Tibial nerve (tissue), 4 donors: ENCODE results near the gene ABTB1. TPM values are rescaled to one million over a fixed set of nuclear protein-coding genes. Genes with fewer than 3 reads are reported as not detected.

Experiments used
- DNase-seq, 2 donors: peaks; one replicate each; pipeline ENCODE4 v3.0.0-alpha.2; 2019; ENCODE audit warnings: low spot score in 2 of 2
- H3K27ac ChIP-seq, 4 donors: fragments of 200-600 bp; sonication (generic) in 3 of 4; one replicate each; pipeline ENCODE4 v1.5.1; 2017 to 2019; ENCODE audit warnings: mild to moderate bottlenecking in 1 of 4
- H3K27me3 ChIP-seq, 2 donors: fragments of 200-600 bp; sonication (generic) in 1 of 2; one replicate each; pipeline versions ENCODE4 v1.5.1 to v1.6.0; 2017 to 2019
- H3K36me3 ChIP-seq, 3 donors: fragments of 200-600 bp; sonication (generic); one replicate each; pipeline ENCODE4 v1.5.1; 2018 to 2019
- H3K4me1 ChIP-seq, 4 donors: fragments of 200-600 bp; sonication (generic) in 3 of 4; one replicate each; pipeline ENCODE4 v1.5.1; 2017 to 2019
- H3K4me3 ChIP-seq, 4 donors: fragments of 200-600 bp; sonication (generic) in 3 of 4; one replicate each; pipeline ENCODE4 v1.5.1; 2017 to 2019; ENCODE audit warnings: mild to moderate bottlenecking in 1 of 4, moderate library complexity in 1 of 4
- H3K9me3 ChIP-seq, 4 donors: fragments of 200-600 bp; sonication (generic) in 3 of 4; one replicate each; pipeline ENCODE4 v1.5.1; 2017 to 2019
- CTCF ChIP-seq, 5 experiments: fragments of 200-600 bp in 3 of 5; fragments of 450-650 bp in 2 of 5; sonication (generic) in 3 of 5; IDR thresholded peaks; one replicate each; pipeline ENCODE4 v1.5.1; 2016 to 2019; ENCODE audit warnings: antibody characterized with exemption in 5 of 5, mild to moderate bottlenecking in 3 of 5, moderate library complexity in 2 of 5
- EP300 ChIP-seq, 2 donors: sonication (generic); formaldehyde crosslinking; IDR thresholded peaks; one replicate each; pipeline ENCODE4 v1.6.1; 2017; ENCODE audit warnings: antibody characterized with exemption in 2 of 2, mild to moderate bottlenecking in 1 of 2
- POLR2A ChIP-seq, 2 donors: fragments of 450-650 bp; IDR thresholded peaks; one replicate each; pipeline ENCODE4 v1.6.1; 2017; ENCODE audit warnings: antibody characterized with exemption in 2 of 2, mild to moderate bottlenecking in 2 of 2, moderate library complexity in 2 of 2
- WGBS, 2 donors: methylation state at CpG; one replicate each; pipeline ENCODE4 v1.1.5; 2018; 5-methylcytosine and 5-hydroxymethylcytosine counted together
- total RNA-seq, 4 donors: library from RNA; depleted of rRNA; stranded (reverse); fragments of >200 nt; gene quantifications; one replicate each; pipeline ENCODE4 v1.1.0, GENCODE V29; 2016

ABTB1 gene
- total RNA-seq, 4 donors from 2014 or later = 86.4 to 134 (median 121) TPM

GRCh38 chr3:127687228-127687737, 14.5 kb downstream of the ABTB1 start:
- no peak overlapping the region for H3K27ac ChIP-seq
- WGBS, 2 donors = 94 to 95% methylated on average over 2 of the region's 2 CpGs

GRCh38 chr3:127688022-127688415, 15.3 kb downstream of the ABTB1 start:
- H3K27ac ChIP-seq = peak overlapping the region in 2 of 4 donors; percentile 49
- H3K4me3 ChIP-seq = no peak overlapping the region
- H3K4me1 ChIP-seq = peaks cover 0 to 62% (median 12%) of the 10 kb centered on the region in 4 donors
- TF ChIP-seq POLR2A (IDR thresholded peaks at IDR 0.05) (no peak), CTCF (IDR thresholded peaks at IDR 0.05) (no peak), EP300 (IDR thresholded peaks at IDR 0.05) (no peak)
- 78 to 94% methylated on average over 2 of the region's 2 CpGs for WGBS, 2 donors
- H3K27me3 ChIP-seq = no peaks in the 10 kb centered on the region
- H3K9me3 ChIP-seq = no peaks in the 10 kb centered on the region
- H3K36me3 ChIP-seq = peaks cover 0 to 23% (median 0%) of the 10 kb centered on the region in 3 donors
- no peak for DNase-seq

More at GRCh38 chr3:127687228-127687737, 14.5 kb downstream of the ABTB1 start:
- no peak for TF ChIP-seq EP300 (IDR thresholded peaks at IDR 0.05)
- TF ChIP-seq CTCF (IDR thresholded peaks at IDR 0.05) = no peak
- TF ChIP-seq POLR2A (IDR thresholded peaks at IDR 0.05) = no peak
- H3K36me3 ChIP-seq = peaks cover 0 to 20% (median 0%) of the 10 kb centered on the region in 3 donors
- no peaks in the 10 kb centered on the region for H3K27me3 ChIP-seq
- H3K4me3 ChIP-seq = no peak overlapping the region
- no peaks in the 10 kb centered on the region for H3K9me3 ChIP-seq
- H3K4me1 ChIP-seq = peaks cover 0 to 62% (median 12%) of the 10 kb centered on the region in 4 donors
- no peak for DNase-seq

GRCh38 chr3:127688416-127689265, 15.9 kb downstream of the ABTB1 start:
- WGBS, 2 donors = 80% methylated on average over 20 of the region's 20 CpGs
- peak in 1 of 2 donors; percentile 9 for DNase-seq
- Histone ChIP-seq H3K4me1 (peaks cover 0 to 61% (median 12%) of the 10 kb centered on the region in 4 donors), H3K9me3 (no peaks in the 10 kb centered on the region), H3K27ac (peak overlapping the region in 2 of 4 donors; percentile 49), H3K27me3 (no peaks in the 10 kb centered on the region), H3K4me3 (no peak overlapping the region), H3K36me3 (peaks cover 0 to 29% (median 0%) of the 10 kb centered on the region in 3 donors)
- TF ChIP-seq EP300 (IDR thresholded peaks at IDR 0.05) (no peak), CTCF (IDR thresholded peaks at IDR 0.05) (no peak), POLR2A (IDR thresholded peaks at IDR 0.05) (no peak)

- Histone ChIP-seq H3K4me1 (peaks cover 0 to 54% (median 12%) of the 10 kb centered on the region in 4 donors), H3K4me3 (no peak overlapping the region), H3K27me3 (no peaks in the 10 kb centered on the region), H3K27ac (peak overlapping the region in 2 of 4 donors; percentile 49 to 74), H3K9me3 (no peaks in the 10 kb centered on the region), H3K36me3 (peaks cover 0 to 33% (median 0%) of the 10 kb centered on the region in 3 donors)
- TF ChIP-seq POLR2A (IDR thresholded peaks at IDR 0.05) = no peak
- no peak for TF ChIP-seq CTCF (IDR thresholded peaks at IDR 0.05)
- no peak for TF ChIP-seq EP300 (IDR thresholded peaks at IDR 0.05)
- 81 to 84% methylated on average over 19 of the region's 19 CpGs for WGBS, 2 donors
- DNase-seq = peak in 1 of 2 donors; percentile 2
Measured at GRCh38 chr3:127689266-127689860, 16.6 kb downstream of the ABTB1 start.
